Sigmoid colon (tissue), 7 donors: Measurements from ENCODE around the gene ST8SIA2. TPM values are rescaled to one million over a fixed set of nuclear protein-coding genes. Genes with fewer than 3 reads are reported as not detected.

Experiments used
- DNase-seq: peaks from one replicate; pipeline ENCODE4 v3.0.0-alpha.2; 2019
- H3K27ac ChIP-seq, 4 donors: fragments of 200-600 bp; sonication (generic); one replicate each; pipeline ENCODE4 v1.5.1; 2016 to 2019; ENCODE audit warnings: mild to moderate bottlenecking in 1 of 4
- H3K27me3 ChIP-seq, 3 donors: fragments of 200-600 bp; sonication (generic); one replicate each; pipeline ENCODE4 v1.5.1; 2019; ENCODE audit warnings: mild to moderate bottlenecking in 1 of 3
- H3K36me3 ChIP-seq, 4 donors: fragments of 200-600 bp; sonication (generic); one replicate each; pipeline ENCODE4 v1.5.1; 2016 to 2019
- H3K4me1 ChIP-seq, 4 donors: fragments of 200-600 bp; sonication (generic); one replicate each; pipeline ENCODE4 v1.5.1; 2017 to 2019
- H3K4me3 ChIP-seq, 4 donors: fragments of 200-600 bp; sonication (generic); one replicate each; pipeline ENCODE4 v1.5.1; 2017 to 2019; ENCODE audit warnings: mild to moderate bottlenecking in 2 of 4, moderate library complexity in 1 of 4
- H3K9me3 ChIP-seq, 4 donors: fragments of 200-600 bp in 3 of 4; sonication (generic) in 3 of 4; one replicate each; pipeline versions ENCODE4 v1.5.1 to v1.6.1; 2013 to 2019
- EP300 ChIP-seq, 4 donors: sonication (generic); formaldehyde crosslinking; IDR thresholded peaks; one replicate each; pipeline ENCODE4 v1.6.1; 2017; ENCODE audit warnings: antibody characterized with exemption in 4 of 4
- POLR2A ChIP-seq, 2 donors: fragments of 450-650 bp; IDR thresholded peaks; one replicate each; pipeline ENCODE4 v1.6.1; 2016; ENCODE audit warnings: antibody characterized with exemption in 2 of 2, mild to moderate bottlenecking in 2 of 2, moderate library complexity in 2 of 2
- POLR2AphosphoS5 ChIP-seq, 4 donors: sonication (generic); formaldehyde crosslinking; IDR thresholded peaks; one replicate each; pipeline ENCODE4 v1.6.1; 2017; ENCODE audit warnings: antibody characterized with exemption in 4 of 4
- WGBS, 2 donors: extraction: QIAGEN DNeasy Blood & Tissue Kit; methylation state at CpG; one replicate each; pipeline ENCODE4 v1.1.7; 2013; 5-methylcytosine and 5-hydroxymethylcytosine counted together
- intact Hi-C: fragments of 100-400 bp; cut with DNase I; formaldehyde crosslinking; loops from one replicate; pipeline ENCODE4 v1.15.1; 2023
- polyA plus RNA-seq, 3 donors: library from polyadenylated mRNA; stranded (reverse); fragments of 200-250 nt; gene quantifications; one replicate each; pipeline ENCODE4 v1.2.3, GENCODE V29; 2013
- total RNA-seq, 4 donors: library from RNA; depleted of rRNA; stranded (reverse); fragments of >200 nt; gene quantifications; one replicate each; pipeline ENCODE4 v1.1.0, GENCODE V29; 2016
- TF ChIP-seq, protein P1 (sequence below), 4 experiments: fragments of 450-650 bp in 3 of 4; fragments of 200-600 bp in 1 of 4; IDR thresholded peaks; one replicate each; pipeline ENCODE4 v1.5.1; 2016 to 2019; ENCODE audit warnings: antibody characterized with exemption in 4 of 4, mild to moderate bottlenecking in 3 of 4, moderate library complexity in 2 of 4
- donor health status: healthy with polysubstance abuse.
- donor health status: Bipolar disorder and iron deficiency.
- donor health status: healthy.

ST8SIA2 gene
- total and polyA plus RNA-seq, 7 donors = under 0.01 to 0.71 (median 0.16) TPM; not detected in 2

GRCh38 chr15:92435145-92435544 lies 41.5 kb downstream of the ST8SIA2 start:
- H3K36me3 ChIP-seq = no peaks in the 10 kb centered on the region
- H3K9me3 ChIP-seq = no peaks in the 10 kb centered on the region

DNA sequence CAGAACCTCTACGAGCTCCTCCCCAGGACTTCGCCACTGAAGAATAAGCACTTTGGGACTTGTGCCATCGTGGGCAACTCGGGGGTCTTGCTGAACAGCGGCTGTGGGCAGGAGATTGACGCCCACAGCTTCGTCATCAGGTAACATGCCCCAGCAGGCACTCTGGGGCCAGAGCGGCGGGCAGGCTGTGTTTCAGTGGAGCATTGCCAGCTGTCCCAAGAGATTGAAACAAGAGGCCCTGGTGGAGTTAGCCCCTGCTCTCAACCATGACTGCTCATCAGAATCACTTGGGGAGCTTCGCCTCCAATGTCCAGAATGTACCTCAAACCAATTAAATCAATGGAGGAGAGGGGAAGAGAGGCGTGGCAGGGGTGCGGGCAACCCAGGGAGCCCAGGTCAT lies 44.8 kb downstream of the ST8SIA2 start:
- intact Hi-C loops = no loop called here
- Histone ChIP-seq H3K4me3 (no peak overlapping the region), H3K27ac (no peak overlapping the region), H3K4me1 (no peaks in the 10 kb centered on the region), H3K36me3 (no peaks in the 10 kb centered on the region), H3K9me3 (no peaks in the 10 kb centered on the region), H3K27me3 (no peaks in the 10 kb centered on the region)
- 70 to 87% methylated on average over 12 of the region's 12 CpGs for WGBS, 2 donors
- TF ChIP-seq EP300 (IDR thresholded peaks at IDR 0.05) (no peak), POLR2A (IDR thresholded peaks at IDR 0.05) (no peak), POLR2AphosphoS5 (IDR thresholded peaks at IDR 0.05) (no peak)
- TF ChIP-seq, protein P1, sequence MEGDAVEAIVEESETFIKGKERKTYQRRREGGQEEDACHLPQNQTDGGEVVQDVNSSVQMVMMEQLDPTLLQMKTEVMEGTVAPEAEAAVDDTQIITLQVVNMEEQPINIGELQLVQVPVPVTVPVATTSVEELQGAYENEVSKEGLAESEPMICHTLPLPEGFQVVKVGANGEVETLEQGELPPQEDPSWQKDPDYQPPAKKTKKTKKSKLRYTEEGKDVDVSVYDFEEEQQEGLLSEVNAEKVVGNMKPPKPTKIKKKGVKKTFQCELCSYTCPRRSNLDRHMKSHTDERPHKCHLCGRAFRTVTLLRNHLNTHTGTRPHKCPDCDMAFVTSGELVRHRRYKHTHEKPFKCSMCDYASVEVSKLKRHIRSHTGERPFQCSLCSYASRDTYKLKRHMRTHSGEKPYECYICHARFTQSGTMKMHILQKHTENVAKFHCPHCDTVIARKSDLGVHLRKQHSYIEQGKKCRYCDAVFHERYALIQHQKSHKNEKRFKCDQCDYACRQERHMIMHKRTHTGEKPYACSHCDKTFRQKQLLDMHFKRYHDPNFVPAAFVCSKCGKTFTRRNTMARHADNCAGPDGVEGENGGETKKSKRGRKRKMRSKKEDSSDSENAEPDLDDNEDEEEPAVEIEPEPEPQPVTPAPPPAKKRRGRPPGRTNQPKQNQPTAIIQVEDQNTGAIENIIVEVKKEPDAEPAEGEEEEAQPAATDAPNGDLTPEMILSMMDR (IDR thresholded peaks at IDR 0.05) = no peak
- no peak for DNase-seq

More at GRCh38 chr15:92435145-92435544, 41.5 kb downstream of the ST8SIA2 start:
- no peaks in the 10 kb centered on the region for H3K4me1 ChIP-seq
- 70 to 83% methylated on average over 3 of the region's 3 CpGs for WGBS, 2 donors
- H3K27ac ChIP-seq = no peak overlapping the region
- no peak for DNase-seq
- intact Hi-C loops = no loop called here
- H3K4me3 ChIP-seq = no peak overlapping the region
- H3K27me3 ChIP-seq = no peaks in the 10 kb centered on the region
- TF ChIP-seq, protein P1 (IDR thresholded peaks at IDR 0.05) = no peak
- TF ChIP-seq POLR2A (IDR thresholded peaks at IDR 0.05) (no peak), EP300 (IDR thresholded peaks at IDR 0.05) (no peak), POLR2AphosphoS5 (IDR thresholded peaks at IDR 0.05) (no peak)

- Histone ChIP-seq H3K27ac (no peak overlapping the region), H3K4me3 (no peak overlapping the region), H3K9me3 (no peaks in the 10 kb centered on the region), H3K27me3 (no peaks in the 10 kb centered on the region), H3K4me1 (no peaks in the 10 kb centered on the region), H3K36me3 (no peaks in the 10 kb centered on the region)
- TF ChIP-seq POLR2AphosphoS5 (IDR thresholded peaks at IDR 0.05) = no peak
- no peak for DNase-seq
- WGBS, 2 donors = 87 to 88% methylated on average over 3 of the region's 3 CpGs
- intact Hi-C loops = no loop called here
Observed at GRCh38 chr15:92443381-92443780, 49.7 kb downstream of the ST8SIA2 start.

- Histone ChIP-seq H3K9me3 (no peaks in the 10 kb centered on the region), H3K27ac (no peak overlapping the region), H3K4me3 (no peak overlapping the region), H3K36me3 (no peaks in the 10 kb centered on the region), H3K4me1 (no peaks in the 10 kb centered on the region), H3K27me3 (no peaks in the 10 kb centered on the region)
- DNase-seq = no peak
- intact Hi-C loops = no loop called here
- 92 to 93% methylated on average over 21 of the region's 21 CpGs for WGBS, 2 donors
- TF ChIP-seq POLR2AphosphoS5 (IDR thresholded peaks at IDR 0.05) = no peak
- no peak for TF ChIP-seq EP300 (IDR thresholded peaks at IDR 0.05)
- TF ChIP-seq, protein P1 (IDR thresholded peaks at IDR 0.05) = no peak
- TF ChIP-seq POLR2A (IDR thresholded peaks at IDR 0.05) = no peak
Observed at GRCh38 chr15:92444631-92445030, 51.0 kb downstream of the ST8SIA2 start.

GRCh38 chr15:92448370-92448769 lies 54.7 kb downstream of the ST8SIA2 start:
- 83 to 90% methylated on average over 6 of the region's 6 CpGs for WGBS, 2 donors
- Histone ChIP-seq H3K4me3 (no peak overlapping the region), H3K9me3 (no peaks in the 10 kb centered on the region), H3K4me1 (no peaks in the 10 kb centered on the region), H3K36me3 (no peaks in the 10 kb centered on the region), H3K27ac (no peak overlapping the region), H3K27me3 (no peaks in the 10 kb centered on the region)
- TF ChIP-seq POLR2AphosphoS5 (IDR thresholded peaks at IDR 0.05) (no peak), EP300 (IDR thresholded peaks at IDR 0.05) (no peak), POLR2A (IDR thresholded peaks at IDR 0.05) (no peak)
- no peak for DNase-seq
- intact Hi-C loops = no loop called here

GRCh38 chr15:92449476-92449875 lies 55.8 kb downstream of the ST8SIA2 start:
- no peaks in the 10 kb centered on the region for H3K9me3 ChIP-seq
- H3K4me1 ChIP-seq = no peaks in the 10 kb centered on the region
- DNase-seq = no peak
- H3K4me3 ChIP-seq = no peak overlapping the region
- no peak for TF ChIP-seq POLR2AphosphoS5 (IDR thresholded peaks at IDR 0.05)
- TF ChIP-seq, protein P1 (IDR thresholded peaks at IDR 0.05) = no peak
- no peak for TF ChIP-seq EP300 (IDR thresholded peaks at IDR 0.05)
- no peak for TF ChIP-seq POLR2A (IDR thresholded peaks at IDR 0.05)
- no peak overlapping the region for H3K27ac ChIP-seq
- WGBS, 2 donors = 70 to 80% methylated on average over 2 of the region's 2 CpGs
- no peaks in the 10 kb centered on the region for H3K27me3 ChIP-seq
- intact Hi-C loops = no loop called here
- no peaks in the 10 kb centered on the region for H3K36me3 ChIP-seq
